Measurements from ENCODE around the gene PIF1. TPM values are rescaled to one million over a fixed set of nuclear protein-coding genes. Genes with fewer than 3 reads are reported as not detected.

Gene PIF1
- total and polyA plus RNA-seq, 4 donors, result 0.42 to 7.3 (median 0.64) TPM

DNA sequence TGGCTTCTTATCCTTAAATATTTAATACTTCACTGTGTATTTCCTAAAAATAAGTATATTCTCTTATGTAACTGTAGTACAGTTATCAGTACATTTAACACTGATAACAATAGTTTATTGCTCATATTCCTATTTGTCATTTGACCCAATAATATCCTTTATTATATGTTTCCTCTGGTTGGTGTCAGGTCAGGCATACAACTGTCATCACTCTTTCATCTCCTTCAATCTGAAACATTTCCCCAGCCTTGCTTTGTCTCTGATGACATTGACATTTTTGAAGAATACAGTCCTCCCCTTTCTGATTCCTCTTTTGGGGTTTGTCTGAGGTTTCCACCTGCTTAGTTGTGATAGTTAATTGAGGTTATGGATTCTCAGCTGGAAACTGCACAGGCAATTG, 44.1 kb upstream of the PIF1 start:
- no peak for DNase-seq (ENCODE audit: low spot score)
- Histone ChIP-seq H3K27me3 (ENCODE audit: control insufficient read depth in 4 of 4, insufficient read depth in 4 of 4, low read length in 3 of 4) (no peaks in the 10 kb centered on the region), H3K4me3 (ENCODE audit: low read depth in 1 of 3, low read length in 3 of 3) (no peak overlapping the region), H3K27ac (ENCODE audit: low read depth in 1 of 2, low read length in 2 of 2) (no peak overlapping the region), H3K4me1 (ENCODE audit: control insufficient read depth in 4 of 4, insufficient read depth in 4 of 4, low read length in 3 of 4) (peaks cover 0 to 10% (median 0%) of the 10 kb centered on the region in 4 donors), H3K36me3 (ENCODE audit: control insufficient read depth in 4 of 4, insufficient read depth in 3 of 4, low read depth in 1 of 4, low read length in 3 of 4) (peaks cover 0 to 6% (median 0%) of the 10 kb centered on the region in 4 donors), H3K9ac (ENCODE audit: low read depth in 1 of 2, low read length in 2 of 2) (no peak overlapping the region), H3K9me3 (ENCODE audit: control insufficient read depth in 4 of 4, low read length in 3 of 4) (no peaks in the 10 kb centered on the region)
- no peak for TF ChIP-seq FOXA2 (IDR thresholded peaks at IDR 0.05)

DNA sequence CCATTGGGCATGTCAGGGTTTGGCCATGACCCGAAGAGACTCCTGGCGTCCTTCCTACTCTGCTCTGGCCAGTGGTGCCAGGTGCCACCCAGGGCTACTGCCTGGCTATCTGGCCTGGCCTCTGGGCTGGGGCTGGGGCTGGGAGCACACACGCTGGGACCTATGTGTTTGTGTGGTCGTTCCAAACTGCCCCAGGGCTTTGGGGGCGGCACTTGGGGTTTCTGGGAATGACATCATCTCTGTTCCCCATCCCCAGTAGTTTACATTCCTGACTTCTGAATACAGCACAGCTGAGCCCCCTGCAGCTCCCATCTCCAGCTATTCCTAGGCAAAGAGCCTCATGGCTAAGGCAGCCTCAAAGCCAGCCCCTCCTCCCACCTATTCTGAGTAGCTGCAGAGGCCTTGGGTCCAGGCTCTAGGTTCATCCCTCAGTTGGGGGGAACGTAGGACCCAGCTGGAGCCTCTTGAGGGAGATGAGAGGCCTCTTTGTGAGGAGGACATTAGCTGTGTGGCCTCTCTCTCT, 40.6 kb upstream of the PIF1 start:
- Histone ChIP-seq H3K36me3 (ENCODE audit: control insufficient read depth in 4 of 4, insufficient read depth in 3 of 4, low read depth in 1 of 4, low read length in 3 of 4) (peaks cover 0 to 6% (median under 1%) of the 10 kb centered on the region in 4 donors), H3K27me3 (ENCODE audit: control insufficient read depth in 4 of 4, insufficient read depth in 4 of 4, low read length in 3 of 4) (no peaks in the 10 kb centered on the region), H3K9me3 (ENCODE audit: control insufficient read depth in 4 of 4, low read length in 3 of 4) (no peaks in the 10 kb centered on the region), H3K27ac (ENCODE audit: low read depth in 1 of 2, low read length in 2 of 2) (no peak overlapping the region), H3K9ac (ENCODE audit: low read depth in 1 of 2, low read length in 2 of 2) (no peak overlapping the region), H3K4me1 (ENCODE audit: control insufficient read depth in 4 of 4, insufficient read depth in 4 of 4, low read length in 3 of 4) (peaks cover 0 to 12% (median 0%) of the 10 kb centered on the region in 4 donors), H3K4me3 (ENCODE audit: low read depth in 1 of 3, low read length in 3 of 3) (no peak overlapping the region)
- TF ChIP-seq, protein P1, sequence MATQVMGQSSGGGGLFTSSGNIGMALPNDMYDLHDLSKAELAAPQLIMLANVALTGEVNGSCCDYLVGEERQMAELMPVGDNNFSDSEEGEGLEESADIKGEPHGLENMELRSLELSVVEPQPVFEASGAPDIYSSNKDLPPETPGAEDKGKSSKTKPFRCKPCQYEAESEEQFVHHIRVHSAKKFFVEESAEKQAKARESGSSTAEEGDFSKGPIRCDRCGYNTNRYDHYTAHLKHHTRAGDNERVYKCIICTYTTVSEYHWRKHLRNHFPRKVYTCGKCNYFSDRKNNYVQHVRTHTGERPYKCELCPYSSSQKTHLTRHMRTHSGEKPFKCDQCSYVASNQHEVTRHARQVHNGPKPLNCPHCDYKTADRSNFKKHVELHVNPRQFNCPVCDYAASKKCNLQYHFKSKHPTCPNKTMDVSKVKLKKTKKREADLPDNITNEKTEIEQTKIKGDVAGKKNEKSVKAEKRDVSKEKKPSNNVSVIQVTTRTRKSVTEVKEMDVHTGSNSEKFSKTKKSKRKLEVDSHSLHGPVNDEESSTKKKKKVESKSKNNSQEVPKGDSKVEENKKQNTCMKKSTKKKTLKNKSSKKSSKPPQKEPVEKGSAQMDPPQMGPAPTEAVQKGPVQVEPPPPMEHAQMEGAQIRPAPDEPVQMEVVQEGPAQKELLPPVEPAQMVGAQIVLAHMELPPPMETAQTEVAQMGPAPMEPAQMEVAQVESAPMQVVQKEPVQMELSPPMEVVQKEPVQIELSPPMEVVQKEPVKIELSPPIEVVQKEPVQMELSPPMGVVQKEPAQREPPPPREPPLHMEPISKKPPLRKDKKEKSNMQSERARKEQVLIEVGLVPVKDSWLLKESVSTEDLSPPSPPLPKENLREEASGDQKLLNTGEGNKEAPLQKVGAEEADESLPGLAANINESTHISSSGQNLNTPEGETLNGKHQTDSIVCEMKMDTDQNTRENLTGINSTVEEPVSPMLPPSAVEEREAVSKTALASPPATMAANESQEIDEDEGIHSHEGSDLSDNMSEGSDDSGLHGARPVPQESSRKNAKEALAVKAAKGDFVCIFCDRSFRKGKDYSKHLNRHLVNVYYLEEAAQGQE (IDR thresholded peaks at IDR 0.05), result no peak
- TF ChIP-seq SP1 (IDR thresholded peaks at IDR 0.05) (no peak), GABPA (IDR thresholded peaks at IDR 0.05 in 1 of 2, conservative IDR thresholded peaks at IDR 0.05 in 1 of 2) (no peak), FOXA1 (IDR thresholded peaks at IDR 0.05) (no peak), YY1 (IDR thresholded peaks at IDR 0.05) (peak; percentile 13), HNF4G (IDR thresholded peaks at IDR 0.05) (no peak)
- TF ChIP-seq, protein P2, sequence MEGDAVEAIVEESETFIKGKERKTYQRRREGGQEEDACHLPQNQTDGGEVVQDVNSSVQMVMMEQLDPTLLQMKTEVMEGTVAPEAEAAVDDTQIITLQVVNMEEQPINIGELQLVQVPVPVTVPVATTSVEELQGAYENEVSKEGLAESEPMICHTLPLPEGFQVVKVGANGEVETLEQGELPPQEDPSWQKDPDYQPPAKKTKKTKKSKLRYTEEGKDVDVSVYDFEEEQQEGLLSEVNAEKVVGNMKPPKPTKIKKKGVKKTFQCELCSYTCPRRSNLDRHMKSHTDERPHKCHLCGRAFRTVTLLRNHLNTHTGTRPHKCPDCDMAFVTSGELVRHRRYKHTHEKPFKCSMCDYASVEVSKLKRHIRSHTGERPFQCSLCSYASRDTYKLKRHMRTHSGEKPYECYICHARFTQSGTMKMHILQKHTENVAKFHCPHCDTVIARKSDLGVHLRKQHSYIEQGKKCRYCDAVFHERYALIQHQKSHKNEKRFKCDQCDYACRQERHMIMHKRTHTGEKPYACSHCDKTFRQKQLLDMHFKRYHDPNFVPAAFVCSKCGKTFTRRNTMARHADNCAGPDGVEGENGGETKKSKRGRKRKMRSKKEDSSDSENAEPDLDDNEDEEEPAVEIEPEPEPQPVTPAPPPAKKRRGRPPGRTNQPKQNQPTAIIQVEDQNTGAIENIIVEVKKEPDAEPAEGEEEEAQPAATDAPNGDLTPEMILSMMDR (IDR thresholded peaks at IDR 0.05; ENCODE audit: low read depth, low read length, missing input control), result no peak
- 59% methylated on average over 6 of the region's 6 CpGs for WGBS
- no peak for DNase-seq (ENCODE audit: low spot score)

DNA sequence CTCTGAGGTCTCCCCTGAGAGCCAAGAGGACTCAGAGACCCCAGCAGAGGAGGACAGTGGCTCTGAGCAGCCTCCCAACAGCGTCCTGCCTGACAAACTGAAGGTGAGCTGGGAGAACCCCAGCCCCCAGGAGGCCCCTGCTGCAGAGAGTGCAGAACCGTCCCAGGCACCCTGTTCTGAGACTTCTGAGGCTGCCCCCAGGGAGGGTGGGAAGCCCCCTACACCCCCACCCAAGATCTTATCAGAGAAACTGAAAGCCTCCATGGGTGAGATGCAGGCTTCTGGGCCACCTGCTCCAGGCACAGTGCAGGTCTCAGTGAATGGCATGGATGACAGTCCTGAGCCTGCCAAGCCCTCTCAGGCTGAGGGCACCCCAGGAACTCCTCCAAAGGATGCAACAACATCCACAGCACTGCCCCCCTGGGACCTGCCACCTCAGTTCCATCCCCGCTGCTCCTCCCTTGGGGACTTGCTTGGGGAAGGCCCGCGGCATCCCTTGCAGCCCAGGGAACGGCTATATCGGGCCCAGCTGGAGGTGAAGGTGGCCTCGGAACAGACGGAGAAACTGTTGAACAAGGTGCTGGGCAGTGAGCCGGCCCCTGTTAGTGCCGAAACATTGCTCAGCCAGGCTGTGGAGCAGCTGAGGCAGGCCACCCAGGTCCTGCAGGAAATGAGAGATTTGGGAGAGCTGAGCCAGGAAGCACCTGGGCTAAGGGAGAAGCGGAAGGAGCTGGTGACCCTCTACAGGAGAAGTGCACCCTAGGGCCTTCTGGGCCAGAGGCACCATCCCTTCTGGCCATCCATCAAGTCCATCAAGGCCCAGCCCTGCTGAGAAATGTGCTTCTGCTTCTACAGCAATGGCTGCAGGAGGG, 39.9 kb upstream of the PIF1 start:
- Histone ChIP-seq H3K9me3 (ENCODE audit: control insufficient read depth in 4 of 4, low read length in 3 of 4) (no peaks in the 10 kb centered on the region), H3K27ac (ENCODE audit: low read depth in 1 of 2, low read length in 2 of 2) (no peak overlapping the region), H3K4me3 (ENCODE audit: low read depth in 1 of 3, low read length in 3 of 3) (no peak overlapping the region), H3K36me3 (ENCODE audit: control insufficient read depth in 4 of 4, insufficient read depth in 3 of 4, low read depth in 1 of 4, low read length in 3 of 4) (peaks cover 0 to 6% (median under 1%) of the 10 kb centered on the region in 4 donors), H3K9ac (ENCODE audit: low read depth in 1 of 2, low read length in 2 of 2) (no peak overlapping the region), H3K4me1 (ENCODE audit: control insufficient read depth in 4 of 4, insufficient read depth in 4 of 4, low read length in 3 of 4) (peaks cover 0 to 13% (median 0%) of the 10 kb centered on the region in 4 donors), H3K27me3 (ENCODE audit: control insufficient read depth in 4 of 4, insufficient read depth in 4 of 4, low read length in 3 of 4) (no peaks in the 10 kb centered on the region)
- TF ChIP-seq, protein P1 (IDR thresholded peaks at IDR 0.05), result no peak
- TF ChIP-seq, protein P3, sequence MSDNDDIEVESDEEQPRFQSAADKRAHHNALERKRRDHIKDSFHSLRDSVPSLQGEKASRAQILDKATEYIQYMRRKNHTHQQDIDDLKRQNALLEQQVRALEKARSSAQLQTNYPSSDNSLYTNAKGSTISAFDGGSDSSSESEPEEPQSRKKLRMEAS (IDR thresholded peaks at IDR 0.05), result no peak
- no peak for TF ChIP-seq FOXA2 (IDR thresholded peaks at IDR 0.05)
- TF ChIP-seq HNF4G (IDR thresholded peaks at IDR 0.05), result no peak
- no peak for TF ChIP-seq RXRA (IDR thresholded peaks at IDR 0.05)
- TF ChIP-seq GABPA (IDR thresholded peaks at IDR 0.05 in 1 of 2, conservative IDR thresholded peaks at IDR 0.05 in 1 of 2), result no peak
- TF ChIP-seq HNF4A (conservative IDR thresholded peaks at IDR 0.05), result no peak
- no peak for TF ChIP-seq JUND (IDR thresholded peaks at IDR 0.05)
- TF ChIP-seq, protein P4, sequence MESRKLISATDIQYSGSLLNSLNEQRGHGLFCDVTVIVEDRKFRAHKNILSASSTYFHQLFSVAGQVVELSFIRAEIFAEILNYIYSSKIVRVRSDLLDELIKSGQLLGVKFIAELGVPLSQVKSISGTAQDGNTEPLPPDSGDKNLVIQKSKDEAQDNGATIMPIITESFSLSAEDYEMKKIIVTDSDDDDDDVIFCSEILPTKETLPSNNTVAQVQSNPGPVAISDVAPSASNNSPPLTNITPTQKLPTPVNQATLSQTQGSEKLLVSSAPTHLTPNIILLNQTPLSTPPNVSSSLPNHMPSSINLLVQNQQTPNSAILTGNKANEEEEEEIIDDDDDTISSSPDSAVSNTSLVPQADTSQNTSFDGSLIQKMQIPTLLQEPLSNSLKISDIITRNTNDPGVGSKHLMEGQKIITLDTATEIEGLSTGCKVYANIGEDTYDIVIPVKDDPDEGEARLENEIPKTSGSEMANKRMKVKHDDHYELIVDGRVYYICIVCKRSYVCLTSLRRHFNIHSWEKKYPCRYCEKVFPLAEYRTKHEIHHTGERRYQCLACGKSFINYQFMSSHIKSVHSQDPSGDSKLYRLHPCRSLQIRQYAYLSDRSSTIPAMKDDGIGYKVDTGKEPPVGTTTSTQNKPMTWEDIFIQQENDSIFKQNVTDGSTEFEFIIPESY (IDR thresholded peaks at IDR 0.05), result no peak
- no peak for DNase-seq (ENCODE audit: low spot score)
- WGBS, result 93% methylated on average over 12 of the region's 12 CpGs

All from liver (tissue), 9 donors.